ENCODE measurements around the gene LONRF2.

LONRF2 gene

GRCh38 chr2:100321179-100321865 lies 979 bp downstream of the LONRF2 start:
- peak overlapping the region in 1 of 2 donors; percentile 66 for H3K4me3 Mint-ChIP-seq
- peaks cover 0 to 5% of the 10 kb centered on the region in 2 donors for H3K4me1 Mint-ChIP-seq
- H3K27ac Mint-ChIP-seq: no peak overlapping the region
- peaks cover 10 to 19% of the 10 kb centered on the region in 2 donors for H3K9me3 Mint-ChIP-seq
- peak; percentile 15 for DNase-seq
- ATAC-seq (replicated peaks): peak; percentile 67 to 71
- peaks cover 46 to 67% of the 10 kb centered on the region in 2 donors for H3K27me3 Mint-ChIP-seq
- peaks cover 5 to 13% of the 10 kb centered on the region in 2 donors for H3K36me3 Mint-ChIP-seq

GRCh38 chr2:100320547-100321178 lies 1.6 kb downstream of the LONRF2 start:
- H3K4me1 Mint-ChIP-seq: peaks cover 0 to 5% of the 10 kb centered on the region in 2 donors

DNA sequence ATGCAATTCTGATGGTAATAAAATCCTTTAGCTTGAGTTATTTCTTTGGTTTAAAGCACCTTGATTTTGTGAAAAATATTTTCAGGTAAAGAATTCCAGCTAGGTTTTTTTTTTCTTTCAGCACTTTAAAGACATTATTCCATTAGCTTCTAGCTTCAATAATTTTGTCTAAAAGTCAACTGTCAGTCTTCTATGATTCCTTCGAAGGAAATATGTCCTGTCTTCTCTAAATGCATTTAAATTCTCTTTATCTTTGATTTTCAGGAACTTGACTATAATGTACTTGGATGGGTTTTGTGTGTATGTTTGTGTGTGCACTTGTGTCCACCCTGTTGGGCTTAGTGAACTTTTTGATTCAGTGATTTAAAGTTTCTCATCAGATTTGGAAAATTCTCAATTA lies 4.7 kb downstream of the LONRF2 start:
- H3K4me3 Mint-ChIP-seq: no peak overlapping the region
- H3K36me3 Mint-ChIP-seq: peaks cover 5 to 13% of the 10 kb centered on the region in 2 donors
- H3K9me3 Mint-ChIP-seq: peaks cover 10 to 19% of the 10 kb centered on the region in 2 donors
- H3K27ac Mint-ChIP-seq: no peak overlapping the region
- peaks cover 51% of the 10 kb centered on the region in 2 donors for H3K27me3 Mint-ChIP-seq
- H3K4me1 Mint-ChIP-seq: peaks cover 0 to 3% of the 10 kb centered on the region in 2 donors
- ATAC-seq (replicated peaks) (no peak), DNase-seq (no peak)

More at GRCh38 chr2:100320547-100321178, 1.6 kb downstream of the LONRF2 start:
- Mint-ChIP-seq H3K27ac (no peak overlapping the region), H3K9me3 (peaks cover 10 to 19% of the 10 kb centered on the region in 2 donors), H3K36me3 (peaks cover 5 to 13% of the 10 kb centered on the region in 2 donors), H3K27me3 (peaks cover 48 to 71% of the 10 kb centered on the region in 2 donors), H3K4me3 (peak overlapping the region; percentile 44 to 66)
- ATAC-seq (replicated peaks) (no peak), DNase-seq (no peak)

DNA sequence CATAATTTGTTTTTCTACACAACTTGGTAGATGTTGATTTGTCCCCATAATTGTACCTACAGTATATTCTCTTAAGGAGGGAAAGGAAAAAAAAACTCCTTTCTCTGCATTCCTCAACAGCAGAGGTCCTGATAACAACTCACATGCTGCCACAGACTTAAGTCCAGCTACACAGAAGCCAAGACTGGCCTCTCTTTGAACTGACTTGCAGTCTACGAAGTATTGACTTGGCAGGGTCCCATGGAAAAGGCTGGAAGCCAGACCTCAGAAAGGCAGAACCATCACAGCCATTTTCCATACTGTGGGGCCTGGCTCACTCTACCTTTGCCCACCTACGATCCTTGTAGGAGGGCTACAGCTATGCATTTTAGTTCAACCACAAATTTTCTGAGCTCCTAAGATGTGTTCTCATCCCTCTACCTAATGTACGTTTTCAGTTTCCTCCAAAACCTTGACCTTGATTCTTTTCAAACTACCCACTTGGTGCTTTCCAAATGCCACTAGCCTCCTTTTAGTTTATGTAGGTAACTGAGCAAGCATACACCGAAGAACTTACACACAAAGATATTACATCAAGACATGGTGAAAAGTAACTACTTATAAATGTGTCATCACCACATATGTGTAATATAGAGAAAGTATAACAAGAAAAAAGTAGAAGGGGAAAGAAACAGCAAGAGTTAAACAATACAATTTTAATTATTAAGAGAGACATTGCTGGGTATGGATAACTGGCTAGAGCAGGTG lies 12.2 kb downstream of the LONRF2 start:
- Mint-ChIP-seq H3K4me3 (no peak overlapping the region), H3K27ac (no peak overlapping the region), H3K4me1 (no peaks in the 10 kb centered on the region), H3K27me3 (peaks cover 21 to 36% of the 10 kb centered on the region in 2 donors), H3K36me3 (no peaks in the 10 kb centered on the region), H3K9me3 (no peaks in the 10 kb centered on the region)
- no peak for DNase-seq
- ATAC-seq (replicated peaks): no peak

- H3K4me1 Mint-ChIP-seq: no peaks in the 10 kb centered on the region
- no peak for ATAC-seq (replicated peaks)
- H3K27ac Mint-ChIP-seq: no peak overlapping the region
- no peaks in the 10 kb centered on the region for H3K9me3 Mint-ChIP-seq
- H3K27me3 Mint-ChIP-seq: peaks cover 17 to 41% of the 10 kb centered on the region in 2 donors
- no peaks in the 10 kb centered on the region for H3K36me3 Mint-ChIP-seq
- no peak overlapping the region for H3K4me3 Mint-ChIP-seq
- no peak for DNase-seq
These were observed 13.0 kb downstream of the LONRF2 start for GRCh38 chr2:100309311-100309710.

DNA sequence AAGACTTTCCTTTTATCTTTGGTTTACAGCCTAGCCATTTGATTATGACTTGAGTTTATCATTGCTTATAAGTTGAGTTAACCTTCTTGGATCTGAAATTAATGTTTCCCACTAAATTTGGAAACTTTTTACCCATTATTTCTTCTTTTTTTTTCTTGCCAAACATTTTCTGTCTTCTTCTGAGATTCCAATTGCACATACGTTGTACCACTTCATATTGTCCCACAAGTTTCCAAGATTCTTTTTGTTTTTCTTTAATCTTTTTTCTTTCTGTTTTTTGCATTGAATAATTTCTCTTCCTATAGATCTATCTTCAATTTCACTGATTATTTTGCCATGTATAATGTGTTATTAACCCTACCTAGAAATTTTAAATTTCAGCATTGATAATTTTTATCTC lies 18.6 kb downstream of the LONRF2 start:
- H3K9me3 Mint-ChIP-seq: peaks cover 4% of the 10 kb centered on the region in 2 donors
- no peak overlapping the region for H3K27ac Mint-ChIP-seq
- H3K4me3 Mint-ChIP-seq: no peak overlapping the region
- H3K27me3 Mint-ChIP-seq: peaks cover 18 to 30% of the 10 kb centered on the region in 2 donors
- peaks cover 0 to 8% of the 10 kb centered on the region in 2 donors for H3K4me1 Mint-ChIP-seq
- ATAC-seq (replicated peaks) (no peak), DNase-seq (no peak)
- H3K36me3 Mint-ChIP-seq: peaks cover 0 to 3% of the 10 kb centered on the region in 2 donors

- no peak for ATAC-seq (replicated peaks)
- peaks cover 0 to 8% of the 10 kb centered on the region in 2 donors for H3K4me1 Mint-ChIP-seq
- no peak overlapping the region for H3K27ac Mint-ChIP-seq
- peaks cover 22 to 36% of the 10 kb centered on the region in 2 donors for H3K27me3 Mint-ChIP-seq
- no peak for DNase-seq
- peaks cover 4% of the 10 kb centered on the region in 2 donors for H3K9me3 Mint-ChIP-seq
- H3K4me3 Mint-ChIP-seq: no peak overlapping the region
- peaks cover 0 to 3% of the 10 kb centered on the region in 2 donors for H3K36me3 Mint-ChIP-seq
These were observed 19.8 kb downstream of the LONRF2 start for GRCh38 chr2:100302585-100302892.

- no peak for DNase-seq
- Mint-ChIP-seq H3K4me3 (no peak overlapping the region), H3K4me1 (peaks cover 0 to 8% of the 10 kb centered on the region in 2 donors), H3K36me3 (peaks cover 0 to 3% of the 10 kb centered on the region in 2 donors), H3K27ac (no peak overlapping the region), H3K9me3 (peaks cover 4% of the 10 kb centered on the region in 2 donors), H3K27me3 (peaks cover 18 to 39% of the 10 kb centered on the region in 2 donors)
- no peak for ATAC-seq (replicated peaks)
These were observed 20.3 kb downstream of the LONRF2 start for GRCh38 chr2:100301881-100302584.

DNA sequence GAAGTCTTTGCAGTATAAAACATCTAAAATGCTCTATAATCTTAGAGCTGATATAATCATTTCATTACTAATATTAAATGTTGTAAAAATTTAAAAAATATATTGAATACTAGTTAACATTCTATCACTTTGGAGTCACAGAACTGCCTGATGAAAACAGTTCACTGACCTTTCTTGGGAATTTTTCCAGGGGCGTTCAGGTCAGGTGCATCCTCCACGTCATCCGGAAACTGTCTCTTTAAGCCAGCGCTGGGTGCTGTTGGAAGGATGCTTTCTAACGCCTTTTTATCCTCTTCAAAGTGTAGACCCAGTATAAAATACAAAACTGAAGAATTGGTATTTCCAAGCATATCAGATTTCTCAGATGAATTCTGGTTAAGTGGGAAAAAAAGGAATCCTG lies 22.8 kb downstream of the LONRF2 start:
- ATAC-seq (replicated peaks): no peak
- H3K9me3 Mint-ChIP-seq: peaks cover 4% of the 10 kb centered on the region in 2 donors

GRCh38 chr2:100297511-100297910 lies 24.8 kb downstream of the LONRF2 start:
- H3K27me3 Mint-ChIP-seq: peaks cover 15 to 26% of the 10 kb centered on the region in 2 donors
- ATAC-seq (replicated peaks): no peak
- no peak for DNase-seq

More for the DNA sequence above, 22.8 kb downstream of the LONRF2 start:
- peaks cover 20 to 37% of the 10 kb centered on the region in 2 donors for H3K27me3 Mint-ChIP-seq
- DNase-seq: no peak
- H3K4me3 Mint-ChIP-seq: no peak overlapping the region
- H3K4me1 Mint-ChIP-seq: peaks cover 0 to 8% of the 10 kb centered on the region in 2 donors
- no peak overlapping the region for H3K27ac Mint-ChIP-seq
- H3K36me3 Mint-ChIP-seq: peaks cover 0 to 3% of the 10 kb centered on the region in 2 donors

DNA sequence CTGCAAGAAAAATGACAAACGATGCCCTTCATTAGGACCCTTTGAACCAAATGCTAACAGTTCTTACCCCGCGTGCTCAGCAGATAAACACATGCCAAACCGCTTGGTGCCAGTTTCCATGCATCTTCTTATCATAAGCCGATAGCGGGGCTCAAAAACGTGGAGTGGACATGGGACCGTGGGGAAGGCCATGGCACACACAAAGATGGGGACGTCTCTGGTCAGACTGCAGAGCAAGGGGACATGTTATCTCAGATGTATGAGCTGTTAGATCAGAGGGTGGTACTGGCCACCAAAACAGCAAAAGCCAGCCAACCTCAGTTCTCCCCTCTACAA lies 28.2 kb downstream of the LONRF2 start:
- H3K4me3 Mint-ChIP-seq: no peak overlapping the region
- peaks cover 14 to 26% of the 10 kb centered on the region in 2 donors for H3K27me3 Mint-ChIP-seq
- ATAC-seq (replicated peaks): no peak
- DNase-seq: no peak
- no peak overlapping the region for H3K27ac Mint-ChIP-seq
- H3K36me3 Mint-ChIP-seq: no peaks in the 10 kb centered on the region
- H3K4me1 Mint-ChIP-seq: no peaks in the 10 kb centered on the region
- no peaks in the 10 kb centered on the region for H3K9me3 Mint-ChIP-seq

More at GRCh38 chr2:100297511-100297910, 24.8 kb downstream of the LONRF2 start:
- H3K4me3 Mint-ChIP-seq: no peak overlapping the region
- H3K4me1 Mint-ChIP-seq: peaks cover 0 to 8% of the 10 kb centered on the region in 2 donors
- no peak overlapping the region for H3K27ac Mint-ChIP-seq
- H3K36me3 Mint-ChIP-seq: no peaks in the 10 kb centered on the region
- no peaks in the 10 kb centered on the region for H3K9me3 Mint-ChIP-seq

- Mint-ChIP-seq H3K4me1 (no peaks in the 10 kb centered on the region), H3K27me3 (peaks cover 10 to 23% of the 10 kb centered on the region in 2 donors), H3K4me3 (no peak overlapping the region), H3K9me3 (no peaks in the 10 kb centered on the region), H3K27ac (no peak overlapping the region), H3K36me3 (no peaks in the 10 kb centered on the region)
- no peak for ATAC-seq (replicated peaks)
- no peak for DNase-seq
These were observed 28.8 kb downstream of the LONRF2 start for GRCh38 chr2:100293341-100294161.

GRCh38 chr2:100292022-100292580 lies 30.2 kb downstream of the LONRF2 start:
- DNase-seq: peak; percentile 20
- peak; percentile 80 to 85 for ATAC-seq (replicated peaks)
- no peaks in the 10 kb centered on the region for H3K36me3 Mint-ChIP-seq
- no peak overlapping the region for H3K27ac Mint-ChIP-seq
- H3K27me3 Mint-ChIP-seq: peaks cover 12 to 20% of the 10 kb centered on the region in 2 donors
- no peaks in the 10 kb centered on the region for H3K9me3 Mint-ChIP-seq
- no peaks in the 10 kb centered on the region for H3K4me1 Mint-ChIP-seq
- H3K4me3 Mint-ChIP-seq: no peak overlapping the region
